PC-9 (cell line): ENCODE results near the gene PITPNB.

Experiments
- CTCF ChIP-seq: fragments of 200-600 bp; sonication (generic); conservative IDR thresholded peaks from 2 replicates; pipeline ENCODE4 v1.6.1; 2017; ENCODE audit warnings: mixed run types, antibody characterized with exemption, mild to moderate bottlenecking, moderate library complexity
- EZH2 ChIP-seq: fragments of 200-600 bp; sonication (generic); IDR thresholded peaks from 2 replicates; pipeline ENCODE4 v1.8.0; 2017; ENCODE audit warnings: antibody characterized with exemption, low read depth

- TF ChIP-seq CTCF (no peak), EZH2 (no peak)
These were observed 47.6 kb downstream of the PITPNB start for GRCh38 chr22:27871306-27872014.
